Left cardiac atrium (tissue), 4 donors: ENCODE results near the gene TTC38. TPM values are rescaled to one million over a fixed set of nuclear protein-coding genes. Genes with fewer than 3 reads are reported as not detected.
A peak's percentile ranks its signal among the peaks of the same experiment; 100 is the strongest.

Experiments
- ATAC-seq, 2 donors: fragments of 200-7000 bp; cut with Tn5 transposase; one replicate each; pipeline ENCODE4 v1.9.1; 2020; ENCODE audit warnings: mild to moderate bottlenecking in 2 of 2, moderate library complexity in 2 of 2
- DNase-seq: peaks from one replicate; pipeline ENCODE4 v3.0.0-alpha.2; 2020
- intact Hi-C, 2 donors: fragments of 100-400 bp; cut with DNase I; formaldehyde crosslinking; loops; one replicate each; pipeline versions ENCODE4 v1.14.1 to v1.15.1; 2022 to 2023
- long read RNA-seq: library from polyadenylated mRNA; unstranded; transcript quantifications from one replicate; pipeline ENCODE4 v2.0.0, GENCODE V29; 2021
- total RNA-seq, 2 donors: library from RNA; stranded (reverse); fragmentation: NEBNext Ultra II Directional; extraction: Animal tissue kit (Norgen Biotek cat#: 25700); gene quantifications; one replicate each; pipeline ENCODE4 v1.2.1, GENCODE V29; 2021
- donor health status: DM: no; HTN: yes; CAD: no.
- donor health status: DM: no; HTN: yes; CAD: no; lungs with severe emphysema.
- donor health status: DM: yes; HTN: yes; CAD: no.
- donor health status: Dilated cardiomyopathy.

Gene TTC38
- total RNA-seq: 10 to 100 TPM; 22.7 to 23.1 TPM
- long read RNA-seq, transcript TTC38-201 (14 exons, 2,610 nt): major isoform, 21 of 32 reads
- long read RNA-seq, partial matches to known transcripts: 4 of 32 reads
- long read RNA-seq, other reads (novel, unspliced or antisense): 7 of 32 reads

- intact Hi-C loops: no loop called here
- ATAC-seq (peak; percentile 97 to 98), DNase-seq (peak; percentile 95)
Measured at GRCh38 chr22:46267431-46268279, at the start of gene TTC38. TSS of gene TTC38 (plus strand) at chr22:46268008. CDS start at chr22:46268040, 32 bp downstream.

GRCh38 chr22:46219636-46220035, 48.2 kb upstream of the TTC38 start:
- intact Hi-C loops: no loop called here
- DNase-seq (no peak), ATAC-seq (no peak)

GRCh38 chr22:46220921-46221320, 46.9 kb upstream of the TTC38 start:
- ATAC-seq (no peak), DNase-seq (no peak)
- intact Hi-C loops: no loop called here

- intact Hi-C loops: no loop called here
- DNase-seq (no peak), ATAC-seq (no peak)
Measured at GRCh38 chr22:46224044-46224897, 43.5 kb upstream of the TTC38 start.

- DNase-seq (no peak), ATAC-seq (no peak)
- intact Hi-C loops: no loop called here
Measured at GRCh38 chr22:46224898-46225290, 42.9 kb upstream of the TTC38 start.

- DNase-seq (no peak), ATAC-seq (no peak)
- intact Hi-C loops: no loop called here
Measured at GRCh38 chr22:46225631-46226030, 42.2 kb upstream of the TTC38 start.

- DNase-seq (no peak), ATAC-seq (no peak)
- intact Hi-C loops: no loop called here
Measured at GRCh38 chr22:46226577-46226976, 41.2 kb upstream of the TTC38 start.

GRCh38 chr22:46229701-46230100, 38.1 kb upstream of the TTC38 start:
- intact Hi-C loops: no loop called here
- ATAC-seq: no peak
- no peak for DNase-seq

- no peak for DNase-seq
- intact Hi-C loops: no loop called here
- ATAC-seq: no peak
Measured at GRCh38 chr22:46230262-46230901, 37.4 kb upstream of the TTC38 start.

- ATAC-seq (peak; percentile 86 to 95), DNase-seq (peak; percentile 61)
- intact Hi-C loops: no loop called here
Measured at GRCh38 chr22:46233231-46233630, 34.6 kb upstream of the TTC38 start.

- intact Hi-C loops: no loop called here
- ATAC-seq: no peak
- no peak for DNase-seq
Measured at GRCh38 chr22:46234969-46235368, 32.8 kb upstream of the TTC38 start.

- DNase-seq: peak; percentile 67
- intact Hi-C loops: no loop called here
Measured at GRCh38 chr22:46237453-46238124, 30.2 kb upstream of the TTC38 start.

GRCh38 chr22:46238541-46238940, 29.3 kb upstream of the TTC38 start:
- DNase-seq: no peak
- ATAC-seq: peak; percentile 24 to 42
- intact Hi-C loops: no loop called here

More at GRCh38 chr22:46237453-46238124, 30.2 kb upstream of the TTC38 start:
- ATAC-seq: peak in 1 of 2 donors; percentile 9

- no peak for ATAC-seq
Measured at GRCh38 chr22:46239261-46240048, 28.4 kb upstream of the TTC38 start.

GRCh38 chr22:46240073-46240472, 27.7 kb upstream of the TTC38 start:
- intact Hi-C loops: loop anchor here in 1 of 2 donors (10.0 kb wide), 1 partner anchor 85 kb away; the partner anchor contains the start of gene PPARA
- ATAC-seq (no peak), DNase-seq (no peak)

More at GRCh38 chr22:46239261-46240048, 28.4 kb upstream of the TTC38 start:
- DNase-seq: no peak
- intact Hi-C loops: loop anchor here in 1 of 2 donors (10.0 kb wide), 1 partner anchor 85 kb away; the partner anchor contains the start of gene PPARA

GRCh38 chr22:46240506-46240905, 27.3 kb upstream of the TTC38 start:
- no peak for DNase-seq
- ATAC-seq: no peak
- intact Hi-C loops: loop anchor here in 1 of 2 donors (10.0 kb wide), 1 partner anchor 86 kb away; the partner anchor contains the start of gene PPARA

- DNase-seq: no peak
- ATAC-seq: no peak
- intact Hi-C loops: loop anchor here in 1 of 2 donors (10.0 kb wide), 1 partner anchor 86 kb away; the partner anchor contains the start of gene PPARA
Measured at GRCh38 chr22:46240907-46241306, 26.9 kb upstream of the TTC38 start.
